BJ (cell line): ENCODE data around the gene MADCAM1. TPM values are rescaled to one million over a fixed set of nuclear protein-coding genes. Genes with fewer than 3 reads are reported as not detected.

ENCODE experiments used
- CTCF ChIA-PET: fragments of 350-600 bp; formaldehyde crosslinking; extraction: SDS; loops from one replicate; lab custom pipeline; 2021; ENCODE audit warnings: antibody characterized with exemption, inconsistent platforms; lab: Yijun Ruan, JAX
- POLR2A ChIA-PET: fragments of 300-600 bp; sonication (Branson Sonifier 250); formaldehyde crosslinking; extraction: SDS; loops from one replicate; lab custom pipeline; 2021; ENCODE audit warnings: antibody characterized with exemption; lab: Charles Lee
- DNase-seq: peaks from one replicate; pipeline ENCODE4 v3.0.0-alpha.2; 2011; ENCODE audit warnings: low read depth
- H3K27me3 ChIP-seq: 2 replicates; pipeline ENCODE4 v1.6.0; 2011; ENCODE audit warnings: low read length; ENCODE audit not compliant: control insufficient read depth, insufficient read depth
- H3K36me3 ChIP-seq: 2 replicates; pipeline ENCODE4 v1.5.1; 2011; ENCODE audit warnings: low read length; ENCODE audit not compliant: control insufficient read depth, insufficient read depth
- H3K4me3 ChIP-seq: 2 replicates; pipeline ENCODE4 v1.5.1; 2011; ENCODE audit warnings: low read depth, mild to moderate bottlenecking, control low read depth, low read length
- CTCF ChIP-seq: IDR thresholded peaks from 2 replicates; pipeline ENCODE4 v1.5.1; 2011; ENCODE audit warnings: low read depth, mild to moderate bottlenecking, control low read depth, inconsistent platforms, low read length, moderate library complexity; ENCODE audit not compliant: insufficient read depth
- polyA plus RNA-seq: library from polyadenylated mRNA; depleted of rRNA; stranded (reverse); fragments of >200 nt; gene quantifications from 2 replicates; pipeline ENCODE4 v1.2.3, GENCODE V29; 2011

The MADCAM1 gene
- polyA plus RNA-seq, 1 experiment, result 0.10 TPM

- H3K36me3 ChIP-seq, result no peaks in the 10 kb centered on the region
- H3K4me3 ChIP-seq, result peak overlapping the region; percentile 11
- no peak for DNase-seq
- no peak for TF ChIP-seq CTCF
- ChIA-PET CTCF (no interaction called here), POLR2A (no interaction called here)
- peaks cover 7% of the 10 kb centered on the region for H3K27me3 ChIP-seq
These were observed 34.4 kb upstream of the MADCAM1 start for GRCh38 chr19:461721-462551.

- no peaks in the 10 kb centered on the region for H3K36me3 ChIP-seq
- no peak overlapping the region for H3K4me3 ChIP-seq
- POLR2A ChIA-PET, result no interaction called here
- peaks cover 7% of the 10 kb centered on the region for H3K27me3 ChIP-seq
- TF ChIP-seq CTCF, result no peak
- CTCF ChIA-PET, result interaction anchor here (0.8 to 0.9 kb wide), 2 partner anchors 16 to 22 kb away, joined by 3 read pairs; no protein-coding TSS in a partner anchor
- no peak for DNase-seq
These were observed 32.6 kb upstream of the MADCAM1 start for GRCh38 chr19:463483-464207.

GRCh38 chr19:464208-464545, 32.1 kb upstream of the MADCAM1 start:
- TF ChIP-seq CTCF, result no peak
- DNase-seq, result no peak
- Histone ChIP-seq H3K27me3 (peaks cover 7% of the 10 kb centered on the region), H3K4me3 (no peak overlapping the region), H3K36me3 (no peaks in the 10 kb centered on the region)
- ChIA-PET POLR2A (no interaction called here), CTCF (no interaction called here)

- no peak for TF ChIP-seq CTCF
- H3K36me3 ChIP-seq, result no peaks in the 10 kb centered on the region
- H3K27me3 ChIP-seq, result peaks cover 7% of the 10 kb centered on the region
- no peak for DNase-seq
- ChIA-PET POLR2A (no interaction called here), CTCF (no interaction called here)
- no peak overlapping the region for H3K4me3 ChIP-seq
These were observed 31.1 kb upstream of the MADCAM1 start for GRCh38 chr19:465056-465816.

GRCh38 chr19:467554-467953, 28.7 kb upstream of the MADCAM1 start:
- H3K36me3 ChIP-seq, result no peaks in the 10 kb centered on the region
- H3K27me3 ChIP-seq, result peaks cover under 1% of the 10 kb centered on the region; the same call in 1 of the 2 replicates
- no peak for DNase-seq
- CTCF ChIA-PET, result no interaction called here
- no peak overlapping the region for H3K4me3 ChIP-seq
- POLR2A ChIA-PET, result no interaction called here
- no peak for TF ChIP-seq CTCF
